ENCODE results near the gene VPS50.

The VPS50 gene

GRCh38 chr7:93258661-93259060 lies 26.5 kb downstream of the VPS50 start:
- TF ChIP-seq YY1 (IDR thresholded peaks at IDR 0.05; ENCODE audit: low read depth) (no peak), TAF1 (IDR thresholded peaks at IDR 0.05; ENCODE audit: low read depth) (no peak), TEAD4 (IDR thresholded peaks at IDR 0.05) (no peak), NFIC (IDR thresholded peaks at IDR 0.05) (no peak), REST (IDR thresholded peaks at IDR 0.05; ENCODE audit: low read depth) (no peak), EP300 (IDR thresholded peaks at IDR 0.05; ENCODE audit: borderline replicate concordance) (no peak), ZBTB7A (IDR thresholded peaks at IDR 0.05; ENCODE audit: low read depth) (no peak), FOXM1 (IDR thresholded peaks at IDR 0.05; ENCODE audit: borderline replicate concordance, low read depth) (no peak), RAD21 (IDR thresholded peaks at IDR 0.05; ENCODE audit: low read depth) (no peak), CEBPB (IDR thresholded peaks at IDR 0.05) (no peak), MAX (IDR thresholded peaks at IDR 0.05) (no peak), EGR1 (IDR thresholded peaks at IDR 0.05) (no peak), CREB1 (IDR thresholded peaks at IDR 0.05; ENCODE audit: low read depth) (no peak), TCF12 (IDR thresholded peaks at IDR 0.05; ENCODE audit: low read depth) (no peak), USF1 (IDR thresholded peaks at IDR 0.05) (no peak)

- no peak for TF ChIP-seq CEBPB (IDR thresholded peaks at IDR 0.05)
- TF ChIP-seq ZBTB7A (IDR thresholded peaks at IDR 0.05; ENCODE audit: low read depth) = no peak
- TF ChIP-seq NFIC (IDR thresholded peaks at IDR 0.05) = no peak
- no peak for TF ChIP-seq TCF12 (IDR thresholded peaks at IDR 0.05; ENCODE audit: low read depth)
These were observed 30.4 kb downstream of the VPS50 start for GRCh38 chr7:93262535-93262934.

- TF ChIP-seq USF1 (IDR thresholded peaks at IDR 0.05) = no peak
- TF ChIP-seq CEBPB (IDR thresholded peaks at IDR 0.05) = no peak
- no peak for TF ChIP-seq YY1 (IDR thresholded peaks at IDR 0.05; ENCODE audit: low read depth)
- TF ChIP-seq TAF1 (IDR thresholded peaks at IDR 0.05; ENCODE audit: low read depth) = no peak
- TF ChIP-seq TEAD4 (IDR thresholded peaks at IDR 0.05) = no peak
- TF ChIP-seq CREB1 (IDR thresholded peaks at IDR 0.05; ENCODE audit: low read depth) = no peak
- TF ChIP-seq FOXM1 (IDR thresholded peaks at IDR 0.05; ENCODE audit: borderline replicate concordance, low read depth) = no peak
- TF ChIP-seq MAX (IDR thresholded peaks at IDR 0.05) = no peak
- TF ChIP-seq RAD21 (IDR thresholded peaks at IDR 0.05; ENCODE audit: low read depth) = no peak
These were observed 33.1 kb downstream of the VPS50 start for GRCh38 chr7:93265220-93265619.

GRCh38 chr7:93279541-93279940 lies 47.4 kb downstream of the VPS50 start:
- TF ChIP-seq EP300 (IDR thresholded peaks at IDR 0.05; ENCODE audit: borderline replicate concordance) (no peak), ZBTB7A (IDR thresholded peaks at IDR 0.05; ENCODE audit: low read depth) (no peak), CEBPB (IDR thresholded peaks at IDR 0.05) (no peak), USF1 (IDR thresholded peaks at IDR 0.05) (no peak), RAD21 (IDR thresholded peaks at IDR 0.05; ENCODE audit: low read depth) (no peak), CREB1 (IDR thresholded peaks at IDR 0.05; ENCODE audit: low read depth) (no peak), TAF1 (IDR thresholded peaks at IDR 0.05; ENCODE audit: low read depth) (no peak), REST (IDR thresholded peaks at IDR 0.05; ENCODE audit: low read depth) (no peak), MAX (IDR thresholded peaks at IDR 0.05) (no peak)

GRCh38 chr7:93284908-93285307 lies 52.7 kb downstream of the VPS50 start:
- TF ChIP-seq FOXM1 (IDR thresholded peaks at IDR 0.05; ENCODE audit: borderline replicate concordance, low read depth) = no peak
- TF ChIP-seq YY1 (IDR thresholded peaks at IDR 0.05; ENCODE audit: low read depth) = no peak
- no peak for TF ChIP-seq RAD21 (IDR thresholded peaks at IDR 0.05; ENCODE audit: low read depth)
- TF ChIP-seq TAF1 (IDR thresholded peaks at IDR 0.05; ENCODE audit: low read depth) = no peak
- no peak for TF ChIP-seq USF1 (IDR thresholded peaks at IDR 0.05)
- TF ChIP-seq ZBTB7A (IDR thresholded peaks at IDR 0.05; ENCODE audit: low read depth) = no peak
- TF ChIP-seq NFIC (IDR thresholded peaks at IDR 0.05) = no peak
- TF ChIP-seq CEBPB (IDR thresholded peaks at IDR 0.05) = no peak
- TF ChIP-seq MAX (IDR thresholded peaks at IDR 0.05) = no peak
- no peak for TF ChIP-seq TEAD4 (IDR thresholded peaks at IDR 0.05)
- TF ChIP-seq REST (IDR thresholded peaks at IDR 0.05; ENCODE audit: low read depth) = no peak
- no peak for TF ChIP-seq EP300 (IDR thresholded peaks at IDR 0.05; ENCODE audit: borderline replicate concordance)
- no peak for TF ChIP-seq CREB1 (IDR thresholded peaks at IDR 0.05; ENCODE audit: low read depth)
- TF ChIP-seq EGR1 (IDR thresholded peaks at IDR 0.05) = no peak
